Retinal pigment epithelial cell (primary cell): ENCODE measurements around the gene NOL9.

ENCODE experiments used
- DNase-seq: peaks from one replicate; pipeline ENCODE4 v3.0.0-alpha.2; 2010; ENCODE audit warnings: low read depth
- H3K4me3 ChIP-seq: 2 replicates; pipeline ENCODE4 v1.5.1; 2011; ENCODE audit warnings: mild to moderate bottlenecking, low read length, control low read depth, moderate library complexity
- CTCF ChIP-seq: conservative IDR thresholded peaks from 2 replicates; pipeline ENCODE4 v1.5.1; 2011; ENCODE audit warnings: low read depth, low read length, control low read depth, inconsistent platforms

Gene NOL9

GRCh38 chr1:6594977-6595740 lies 40.8 kb upstream of the NOL9 start:
- DNase-seq = no peak
- no peak overlapping the region for H3K4me3 ChIP-seq
- TF ChIP-seq CTCF = no peak

- no peak for TF ChIP-seq CTCF
- DNase-seq = no peak
- H3K4me3 ChIP-seq = no peak overlapping the region
These were observed 39.5 kb upstream of the NOL9 start for GRCh38 chr1:6593810-6594209.

- no peak for TF ChIP-seq CTCF
- DNase-seq = no peak
- H3K4me3 ChIP-seq = no peak overlapping the region
These were observed 38.7 kb upstream of the NOL9 start for GRCh38 chr1:6592865-6593593.

- no peak for DNase-seq
- no peak for TF ChIP-seq CTCF
- no peak overlapping the region for H3K4me3 ChIP-seq
These were observed 38.1 kb upstream of the NOL9 start for GRCh38 chr1:6592441-6592840.

- no peak for TF ChIP-seq CTCF
- no peak for DNase-seq
- H3K4me3 ChIP-seq = no peak overlapping the region
These were observed 37.3 kb upstream of the NOL9 start for GRCh38 chr1:6591644-6592043.

GRCh38 chr1:6591222-6591621 lies 36.9 kb upstream of the NOL9 start:
- TF ChIP-seq CTCF = no peak
- no peak overlapping the region for H3K4me3 ChIP-seq
- no peak for DNase-seq

- H3K4me3 ChIP-seq = no peak overlapping the region
- no peak for TF ChIP-seq CTCF
- no peak for DNase-seq
These were observed 35.7 kb upstream of the NOL9 start for GRCh38 chr1:6590046-6590445.
